Ovary (tissue), 9 donors: ENCODE measurements around the gene FAM219A. TPM values are rescaled to one million over a fixed set of nuclear protein-coding genes. Genes with fewer than 3 reads are reported as not detected.

ENCODE experiments used
- DNase-seq, 5 donors: peaks; one replicate each; pipeline ENCODE4 v3.0.0-alpha.2; 2019 to 2020
- H3K27ac ChIP-seq, 2 donors: fragments of 200-600 bp; one replicate each; pipeline versions ENCODE4 v1.5.1 to v1.8.0; 2019 to 2022
- H3K27me3 ChIP-seq: fragments of 200-600 bp; one replicate; pipeline ENCODE4 v1.8.0; 2022
- H3K36me3 ChIP-seq: fragments of 200-600 bp; sonication (generic); one replicate; pipeline ENCODE4 v1.5.1; 2019
- H3K4me1 ChIP-seq: one replicate; pipeline ENCODE4 v1.8.1; 2013; ENCODE audit warnings: mild to moderate bottlenecking, moderate library complexity; ENCODE audit not compliant: insufficient read depth
- H3K4me3 ChIP-seq: fragments of 200-600 bp; sonication (generic); one replicate; pipeline ENCODE4 v1.5.1; 2017
- H3K9me3 ChIP-seq, 2 donors: fragments of 200-600 bp in 1 of 2; sonication (generic) in 1 of 2; one replicate each; pipeline versions ENCODE4 v1.5.1 to v1.8.1; 2013 to 2019; ENCODE audit warnings: mild to moderate bottlenecking in 1 of 2, moderate library complexity in 1 of 2
- EP300 ChIP-seq: sonication (generic); formaldehyde crosslinking; IDR thresholded peaks from one replicate; pipeline ENCODE4 v1.6.1; 2017; ENCODE audit warnings: antibody characterized with exemption
- POLR2A ChIP-seq: fragments of 450-650 bp; IDR thresholded peaks from one replicate; pipeline ENCODE4 v1.6.1; 2017; ENCODE audit warnings: antibody characterized with exemption, mild to moderate bottlenecking, moderate library complexity
- WGBS, 3 donors: extraction: QIAGEN DNeasy Blood & Tissue Kit in 1 of 3; methylation state at CpG; one replicate each; pipeline versions ENCODE4 v1.1.5 to v1.1.7; 2013 to 2017; 5-methylcytosine and 5-hydroxymethylcytosine counted together
- intact Hi-C, 4 donors: fragments of 100-400 bp; cut with DNase I; formaldehyde crosslinking; loops; one replicate each; pipeline versions ENCODE4 v1.11.0 to v1.15.1; 2022 to 2023
- polyA plus RNA-seq, 2 donors: library from polyadenylated mRNA; stranded (reverse); fragments of 200-250 nt in 1 of 2; fragments of 350-450 nt in 1 of 2; fragmentation: Illumina TruSeq in 1 of 2; extraction: RNeasy Lipid Tissue Mini Kit (QIAGEN cat#74804) in 1 of 2; gene quantifications; one replicate each; pipeline ENCODE4 v1.2.3, GENCODE V29; 2013 to 2014
- total RNA-seq, 7 donors: library from RNA; depleted of rRNA in 2 of 7; stranded (reverse); fragments of >200 nt in 2 of 7; fragmentation: NEBNext Ultra II Directional in 3 of 7; extraction: Animal tissue kit (Norgen Biotek cat#: 25700) in 3 of 7; gene quantifications; one replicate each; pipeline versions ENCODE4 v1.1.0 to v1.2.4, GENCODE V29; 2016 to 2023
- TF ChIP-seq, protein P1 (sequence below), 3 donors: fragments of 450-650 bp in 2 of 3; fragments of 200-600 bp in 1 of 3; IDR thresholded peaks; one replicate each; pipeline versions ENCODE4 v1.5.1 to v1.8.0; 2016 to 2022; ENCODE audit warnings: antibody characterized with exemption in 3 of 3, mild to moderate bottlenecking in 1 of 3
- donor health status: DM: no; HTN: no; CAD: no; lungs with moderate emphysema.
- donor health status: DM: no; HTN: no; CAD: no.
- donor health status: Bipolar disorder and iron deficiency.
- donor health status: DM: yes; HTN: yes; CAD: no.
- donor health status: DM: no; HTN: no; CAD: no.
- donor health status: DM: yes; HTN: yes; CAD: no.

Gene FAM219A
- total and polyA plus RNA-seq, 9 donors, result 5.2 to 24.7 (median 15.2) TPM

DNA sequence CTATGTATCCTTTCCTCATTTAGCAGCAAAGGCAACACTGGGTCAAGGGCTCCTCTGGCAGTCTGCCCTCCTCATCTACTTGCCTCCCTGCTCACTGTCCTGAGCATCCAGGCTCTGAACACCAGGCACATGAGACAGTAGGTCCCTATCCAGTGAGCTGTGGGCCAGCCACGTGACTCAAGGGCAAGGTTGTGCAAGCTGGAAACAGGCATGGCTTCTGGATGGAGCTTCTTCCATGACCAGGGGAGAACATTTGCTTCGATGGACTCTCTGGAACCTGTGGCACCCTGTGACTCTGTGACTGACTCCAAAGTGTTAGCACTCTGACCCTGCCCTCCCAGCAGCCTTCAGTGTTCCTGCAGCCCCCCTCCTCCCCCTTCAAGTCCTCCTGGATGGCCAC lies 33.2 kb upstream of the FAM219A start:
- H3K36me3 ChIP-seq, result no peaks in the 10 kb centered on the region
- H3K27me3 ChIP-seq, result no peaks in the 10 kb centered on the region
- TF ChIP-seq POLR2A, result no peak
- WGBS, 3 donors, result 40 to 64% (median 43%) methylated on average over 2 of the region's 2 CpGs
- no peaks in the 10 kb centered on the region for H3K9me3 ChIP-seq
- no peak overlapping the region for H3K4me3 ChIP-seq
- H3K27ac ChIP-seq, result no peak overlapping the region
- intact Hi-C loops, result no loop called here
- no peak for DNase-seq
- no peaks in the 10 kb centered on the region for H3K4me1 ChIP-seq

DNA sequence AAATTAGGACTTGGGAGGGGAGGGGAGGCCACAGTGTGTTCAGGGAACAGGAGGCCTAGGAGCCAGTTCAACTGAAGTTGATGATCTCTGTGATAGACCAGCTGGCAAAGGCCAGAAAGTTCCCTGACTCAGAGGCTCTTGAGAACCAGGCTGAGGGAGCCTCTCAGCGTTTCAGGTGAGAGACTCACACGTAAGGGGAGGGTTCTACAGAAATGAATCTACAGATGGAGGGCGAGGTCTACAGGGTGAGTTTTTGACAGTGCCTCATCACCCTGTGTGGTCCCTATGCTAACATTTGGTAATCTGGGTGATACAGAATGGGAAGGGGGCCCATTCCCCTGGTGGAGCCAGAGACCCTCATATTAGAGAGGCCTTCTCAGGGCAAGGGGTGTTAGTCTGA lies 32.4 kb upstream of the FAM219A start:
- TF ChIP-seq EP300 (no peak), POLR2A (no peak)
- TF ChIP-seq, protein P1, sequence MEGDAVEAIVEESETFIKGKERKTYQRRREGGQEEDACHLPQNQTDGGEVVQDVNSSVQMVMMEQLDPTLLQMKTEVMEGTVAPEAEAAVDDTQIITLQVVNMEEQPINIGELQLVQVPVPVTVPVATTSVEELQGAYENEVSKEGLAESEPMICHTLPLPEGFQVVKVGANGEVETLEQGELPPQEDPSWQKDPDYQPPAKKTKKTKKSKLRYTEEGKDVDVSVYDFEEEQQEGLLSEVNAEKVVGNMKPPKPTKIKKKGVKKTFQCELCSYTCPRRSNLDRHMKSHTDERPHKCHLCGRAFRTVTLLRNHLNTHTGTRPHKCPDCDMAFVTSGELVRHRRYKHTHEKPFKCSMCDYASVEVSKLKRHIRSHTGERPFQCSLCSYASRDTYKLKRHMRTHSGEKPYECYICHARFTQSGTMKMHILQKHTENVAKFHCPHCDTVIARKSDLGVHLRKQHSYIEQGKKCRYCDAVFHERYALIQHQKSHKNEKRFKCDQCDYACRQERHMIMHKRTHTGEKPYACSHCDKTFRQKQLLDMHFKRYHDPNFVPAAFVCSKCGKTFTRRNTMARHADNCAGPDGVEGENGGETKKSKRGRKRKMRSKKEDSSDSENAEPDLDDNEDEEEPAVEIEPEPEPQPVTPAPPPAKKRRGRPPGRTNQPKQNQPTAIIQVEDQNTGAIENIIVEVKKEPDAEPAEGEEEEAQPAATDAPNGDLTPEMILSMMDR (IDR thresholded peaks at IDR 0.05), result no peak
- intact Hi-C loops, result no loop called here
- no peak for DNase-seq
- Histone ChIP-seq H3K27me3 (no peaks in the 10 kb centered on the region), H3K4me3 (no peak overlapping the region), H3K4me1 (no peaks in the 10 kb centered on the region), H3K27ac (no peak overlapping the region), H3K36me3 (no peaks in the 10 kb centered on the region), H3K9me3 (no peaks in the 10 kb centered on the region)
- WGBS, 3 donors, result 54 to 75% (median 61%) methylated on average over 3 of the region's 3 CpGs

DNA sequence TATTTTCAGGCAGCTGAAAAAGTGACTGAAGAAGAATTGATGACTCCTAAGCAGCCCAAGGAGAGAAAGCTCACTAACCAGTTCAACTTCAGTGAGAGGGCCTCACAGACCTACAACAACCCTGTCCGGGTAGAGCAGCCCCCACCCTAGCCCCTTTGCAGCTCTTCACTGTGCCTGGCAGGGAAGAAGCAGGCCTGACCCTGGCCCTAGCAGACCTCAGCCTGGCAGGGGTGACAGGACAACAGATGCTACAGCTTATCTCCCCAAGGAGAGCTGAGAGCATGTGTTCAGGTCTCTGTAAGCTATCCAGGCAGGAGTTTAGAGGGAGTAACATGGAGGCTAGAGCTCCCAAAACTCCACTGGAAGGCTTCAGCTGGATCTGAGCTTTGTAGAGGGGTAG lies 32.0 kb upstream of the FAM219A start:
- intact Hi-C loops, result no loop called here
- Histone ChIP-seq H3K4me1 (no peaks in the 10 kb centered on the region), H3K27me3 (no peaks in the 10 kb centered on the region), H3K4me3 (no peak overlapping the region), H3K36me3 (no peaks in the 10 kb centered on the region), H3K9me3 (no peaks in the 10 kb centered on the region), H3K27ac (no peak overlapping the region)
- WGBS, 3 donors, result 50 to 75% (median 62%) methylated on average over 1 of the region's 1 CpG
- no peak for DNase-seq
- TF ChIP-seq EP300, result no peak
- TF ChIP-seq, protein P1 (IDR thresholded peaks at IDR 0.05), result no peak
- TF ChIP-seq POLR2A, result no peak

DNA sequence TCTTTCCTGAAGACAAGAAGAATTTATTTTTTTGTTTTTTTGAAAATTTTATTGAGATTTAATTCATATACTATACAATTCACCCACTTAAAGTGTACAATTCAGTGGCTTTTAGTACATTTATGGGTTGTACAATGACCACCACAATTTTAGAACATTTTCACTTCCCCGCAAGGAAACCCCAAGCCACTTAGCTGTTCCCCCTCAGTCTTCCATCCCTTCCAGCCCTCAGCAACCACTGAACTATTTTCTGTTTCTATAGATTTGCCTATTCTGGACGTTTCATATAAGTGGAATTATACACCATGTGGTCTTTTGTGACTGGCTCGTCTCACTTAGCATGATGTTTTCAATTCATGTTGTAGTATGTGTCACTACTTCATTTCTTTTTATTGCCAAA lies 28.2 kb upstream of the FAM219A start:
- Histone ChIP-seq H3K36me3 (no peaks in the 10 kb centered on the region), H3K27ac (no peak overlapping the region), H3K27me3 (no peaks in the 10 kb centered on the region), H3K4me1 (no peaks in the 10 kb centered on the region), H3K9me3 (no peaks in the 10 kb centered on the region), H3K4me3 (no peak overlapping the region)
- TF ChIP-seq, protein P1 (IDR thresholded peaks at IDR 0.05), result no peak
- TF ChIP-seq EP300 (no peak), POLR2A (no peak)
- DNase-seq, result no peak
- 58 to 68% (median 58%) methylated on average over 3 of the region's 3 CpGs for WGBS, 3 donors
- intact Hi-C loops, result loop anchor here in 1 of 4 donors (5.0 kb wide), 1 partner anchor 64 kb away; no protein-coding TSS in a partner anchor

DNA sequence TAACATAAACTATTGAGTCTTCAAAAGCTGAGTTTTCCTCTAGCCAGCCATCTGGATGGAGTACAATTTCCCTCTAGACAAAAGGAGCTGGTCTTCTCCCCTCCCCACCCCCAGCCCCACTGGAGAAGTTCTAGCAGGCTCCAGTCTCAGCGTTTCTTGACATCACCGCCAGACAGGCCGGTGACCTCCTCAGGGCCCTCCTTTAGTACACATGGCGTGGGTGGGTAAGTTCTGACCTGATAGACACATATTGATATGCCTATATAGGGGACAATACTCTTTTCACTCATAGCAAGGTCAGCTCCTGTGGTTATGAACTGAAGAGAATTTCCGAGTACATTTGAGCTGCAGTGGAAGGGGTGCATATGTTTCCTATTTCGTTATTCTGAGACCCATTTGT lies 27.5 kb upstream of the FAM219A start:
- 69 to 79% (median 79%) methylated on average over 6 of the region's 6 CpGs for WGBS, 3 donors

More for the DNA sequence above, 27.5 kb upstream of the FAM219A start:
- no peak for TF ChIP-seq EP300
- no peak for TF ChIP-seq POLR2A
- TF ChIP-seq, protein P1 (IDR thresholded peaks at IDR 0.05), result no peak
- H3K27me3 ChIP-seq, result no peaks in the 10 kb centered on the region
- intact Hi-C loops, result loop anchor here in 1 of 4 donors (5.0 kb wide), 1 partner anchor 64 kb away; no protein-coding TSS in a partner anchor
- H3K4me1 ChIP-seq, result no peaks in the 10 kb centered on the region
- H3K36me3 ChIP-seq, result no peaks in the 10 kb centered on the region
- no peak overlapping the region for H3K27ac ChIP-seq
- no peak overlapping the region for H3K4me3 ChIP-seq
- no peaks in the 10 kb centered on the region for H3K9me3 ChIP-seq
- no peak for DNase-seq
